H9 (cell line): ENCODE measurements around the gene SLC39A1. TPM values are rescaled to one million over a fixed set of nuclear protein-coding genes. Genes with fewer than 3 reads are reported as not detected.

ENCODE experiments used
- DNase-seq: peaks from one replicate; pipeline ENCODE4 v3.0.0-alpha.2; 2017
- H2AFZ ChIP-seq: one replicate; pipeline ENCODE4 v1.6.1; 2013; ENCODE audit warnings: mild to moderate bottlenecking, low read length, control low read depth, moderate library complexity
- H2AK5ac ChIP-seq: 2 replicates; pipeline ENCODE4 v1.6.1; 2013; ENCODE audit warnings: low read length, control low read depth, mixed read lengths; ENCODE audit not compliant: insufficient read length
- H2BK120ac ChIP-seq: one replicate; pipeline ENCODE4 v1.6.1; 2013; ENCODE audit warnings: low read depth, mild to moderate bottlenecking, low read length, control low read depth, inconsistent platforms; ENCODE audit not compliant: poor library complexity, severe bottlenecking
- H2BK12ac ChIP-seq: 2 replicates; pipeline ENCODE4 v1.6.1; 2013; ENCODE audit warnings: low read length, control low read depth, mixed read lengths, low read depth; ENCODE audit not compliant: insufficient read length
- H2BK15ac ChIP-seq: 2 replicates; pipeline ENCODE4 v1.6.1; 2013; ENCODE audit warnings: low read depth, low read length, control low read depth
- H2BK20ac ChIP-seq: one replicate; pipeline ENCODE4 v1.6.1; 2013; ENCODE audit warnings: low read depth, mild to moderate bottlenecking, low read length, control low read depth, inconsistent platforms; ENCODE audit not compliant: poor library complexity, severe bottlenecking
- H2BK5ac ChIP-seq: 2 replicates; pipeline ENCODE4 v1.6.1; 2013; ENCODE audit warnings: low read length, control low read depth, mixed read lengths; ENCODE audit not compliant: insufficient read length
- H3K14ac ChIP-seq: 2 replicates; pipeline ENCODE4 v1.6.1; 2013; ENCODE audit warnings: low read length, control low read depth; ENCODE audit not compliant: insufficient read depth
- H3K18ac ChIP-seq: 2 replicates; pipeline ENCODE4 v1.6.1; 2013; ENCODE audit warnings: low read depth, mild to moderate bottlenecking, mixed read lengths, low read length, control low read depth; ENCODE audit not compliant: insufficient read length
- H3K23ac ChIP-seq: 2 replicates; pipeline ENCODE4 v1.6.1; 2013; ENCODE audit warnings: low read length, control low read depth, mixed read lengths, low read depth; ENCODE audit not compliant: insufficient read length
- H3K23me2 ChIP-seq: 2 replicates; pipeline ENCODE4 v1.6.1; 2013; ENCODE audit warnings: low read depth, mild to moderate bottlenecking, mixed read lengths, low read length, control low read depth; ENCODE audit not compliant: insufficient read length, poor library complexity, severe bottlenecking
- H3K27ac ChIP-seq: 2 replicates; pipeline ENCODE4 v1.5.1; 2013; ENCODE audit warnings: low read length, control low read depth, mixed read lengths, low read depth; ENCODE audit not compliant: insufficient read length
- H3K27me3 ChIP-seq: 2 replicates; pipeline ENCODE4 v1.6.1; 2013; ENCODE audit warnings: low read length, control low read depth, inconsistent platforms; ENCODE audit not compliant: insufficient read depth
- H3K4ac ChIP-seq: 2 replicates; pipeline ENCODE4 v1.6.1; 2013; ENCODE audit warnings: low read depth, mild to moderate bottlenecking, control low read depth, inconsistent platforms, low read length, moderate library complexity
- H3K4me1 ChIP-seq: 2 replicates; pipeline ENCODE4 v1.6.1; 2013; ENCODE audit warnings: low read length, control low read depth, inconsistent platforms; ENCODE audit not compliant: insufficient read depth
- H3K4me2 ChIP-seq: 2 replicates; pipeline ENCODE4 v1.6.1; 2013; ENCODE audit warnings: low read length, control low read depth, mixed read lengths; ENCODE audit not compliant: insufficient read length, insufficient read depth
- H3K56ac ChIP-seq: 2 replicates; pipeline ENCODE4 v1.6.1; 2013; ENCODE audit warnings: low read depth, mild to moderate bottlenecking, mixed read lengths, low read length, control low read depth; ENCODE audit not compliant: insufficient read length
- H3K79me1 ChIP-seq: 2 replicates; pipeline ENCODE4 v1.6.1; 2013; ENCODE audit warnings: low read depth, mild to moderate bottlenecking, moderate library complexity, low read length, control low read depth, inconsistent platforms; ENCODE audit not compliant: insufficient read depth, poor library complexity, severe bottlenecking
- H3K79me2 ChIP-seq: 2 replicates; pipeline ENCODE4 v1.6.1; 2013; ENCODE audit warnings: low read length, control low read depth, inconsistent platforms; ENCODE audit not compliant: insufficient read depth
- H3K9ac ChIP-seq: 2 replicates; pipeline ENCODE4 v1.6.1; 2013; ENCODE audit warnings: low read length, control low read depth, mixed read lengths; ENCODE audit not compliant: insufficient read length; ENCODE audit errors: extremely low read depth
- H3K9me3 ChIP-seq: one replicate; pipeline ENCODE4 v1.6.1; 2013; ENCODE audit warnings: low read depth, low read length, inconsistent platforms; ENCODE audit not compliant: control insufficient read depth
- H3T11ph ChIP-seq: one replicate; pipeline ENCODE4 v1.6.1; 2013; ENCODE audit warnings: mild to moderate bottlenecking, low read length, control low read depth, inconsistent platforms
- H4K20me1 ChIP-seq: one replicate; pipeline ENCODE4 v1.6.1; 2013; ENCODE audit not compliant: control insufficient read depth, insufficient read length, insufficient read depth
- H4K5ac ChIP-seq: 2 replicates; pipeline ENCODE4 v1.6.1; 2013; ENCODE audit warnings: low read depth, mild to moderate bottlenecking, mixed read lengths, low read length, control low read depth; ENCODE audit not compliant: insufficient read length
- H4K8ac ChIP-seq: replicated peaks from 2 replicates; pipeline ENCODE4 v1.6.1; 2013; ENCODE audit warnings: low read length, control low read depth, mixed read lengths, low read depth; ENCODE audit not compliant: insufficient read length
- H4K91ac ChIP-seq: 2 replicates; pipeline ENCODE4 v1.6.1; 2013; ENCODE audit warnings: low read depth, mild to moderate bottlenecking, moderate library complexity, mixed read lengths, low read length, control low read depth; ENCODE audit not compliant: insufficient read length
- H3K27ac Mint-ChIP-seq, 3 experiments: 2 replicates in 2 of 3; 3 replicates in 1 of 3; pipeline ENCODE4 v1.8.0; 2020 to 2021; ENCODE audit warnings: mixed read lengths in 3 of 3, mild to moderate bottlenecking in 1 of 3, moderate library complexity in 1 of 3
- H3K27me3 Mint-ChIP-seq: 2 replicates; pipeline ENCODE4 v1.8.0; 2021; ENCODE audit warnings: low read depth, mild to moderate bottlenecking, moderate library complexity, mixed read lengths
- H3K36me3 Mint-ChIP-seq, 3 experiments: 2 replicates in 2 of 3; 3 replicates in 1 of 3; pipeline ENCODE4 v1.8.0; 2020 to 2021; ENCODE audit warnings: low read depth in 3 of 3, mixed read lengths in 3 of 3; ENCODE audit not compliant: insufficient read depth in 1 of 3
- H3K4me1 Mint-ChIP-seq, 2 experiments: 2 replicates each; pipeline ENCODE4 v1.8.0; 2020; ENCODE audit warnings: mixed read lengths in 2 of 2
- H3K4me3 Mint-ChIP-seq, 2 experiments: 2 replicates in 1 of 2; 3 replicates in 1 of 2; pipeline ENCODE4 v1.8.0; 2020 to 2021; ENCODE audit warnings: mild to moderate bottlenecking in 2 of 2, mixed read lengths in 2 of 2, moderate library complexity in 1 of 2
- H3K9me3 Mint-ChIP-seq, 2 experiments: 2 replicates in 1 of 2; 3 replicates in 1 of 2; pipeline ENCODE4 v1.8.0; 2020; ENCODE audit warnings: mild to moderate bottlenecking in 2 of 2, mixed read lengths in 2 of 2, moderate library complexity in 1 of 2
- WGBS: extraction: QIAGEN DNeasy Blood & Tissue Kit; methylation state at CpG from one replicate; pipeline ENCODE4 v1.1.7; 2013; ENCODE audit warnings: missing lambda C conversion rate, low lambda C conversion rate, mixed read lengths; ENCODE audit not compliant: insufficient read length; ENCODE audit errors: extremely low coverage; 5-methylcytosine and 5-hydroxymethylcytosine counted together
- total RNA-seq: library from RNA; stranded (reverse); gene quantifications from 2 replicates; pipeline ENCODE4 v1.2.1, GENCODE V29; 2021
- TF ChIP-seq, protein P1 (sequence below): fragments of 200-600 bp; sonication (generic); conservative IDR thresholded peaks from 3 replicates; pipeline ENCODE4 v1.8.0; 2021; ENCODE audit warnings: antibody characterized with exemption, mild to moderate bottlenecking

Gene SLC39A1
- total RNA-seq, 1 experiment from 2014 or later = 161 TPM

DNA sequence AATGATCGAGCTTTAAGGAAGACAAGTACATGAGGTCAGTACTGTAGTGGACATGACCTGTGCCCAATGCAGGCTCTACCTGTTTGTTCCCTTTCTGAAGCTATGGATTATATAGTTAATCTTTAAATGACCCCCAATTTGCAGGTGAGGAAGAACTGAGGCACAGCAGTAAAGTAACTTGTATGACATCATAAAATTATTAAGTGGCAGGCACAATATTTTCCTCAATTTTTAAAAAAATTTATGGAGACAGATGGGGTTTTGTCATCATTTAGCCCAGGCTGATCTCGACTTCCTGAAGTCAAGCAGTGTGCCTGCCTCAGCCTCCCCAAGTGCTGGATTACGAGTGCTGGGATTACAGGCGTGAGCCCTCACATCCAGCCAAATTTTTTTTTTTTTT lies 36.9 kb downstream of the SLC39A1 start:
- H2BK12ac ChIP-seq = no peak overlapping the region
- H3K4me3 Mint-ChIP-seq = no peak overlapping the region
- H3K4ac ChIP-seq = no peak overlapping the region
- H4K8ac ChIP-seq = no peak overlapping the region
- WGBS = no CpG with 5 or more reads among the region's 4 CpGs
- no peak overlapping the region for H3K18ac ChIP-seq
- no peak overlapping the region for H3K56ac ChIP-seq
- no peaks in the 10 kb centered on the region for H3K9me3 ChIP-seq
- no peak overlapping the region for H3K23ac ChIP-seq
- H3K36me3 Mint-ChIP-seq = peaks cover 2 to 12% (median 12%) of the 10 kb centered on the region in 3 experiments; a peak in 6 of 7 replicates
- H3K14ac ChIP-seq = no peak overlapping the region
- no peaks in the 10 kb centered on the region for H3K79me1 ChIP-seq
- DNase-seq = no peak
- TF ChIP-seq, protein P1, sequence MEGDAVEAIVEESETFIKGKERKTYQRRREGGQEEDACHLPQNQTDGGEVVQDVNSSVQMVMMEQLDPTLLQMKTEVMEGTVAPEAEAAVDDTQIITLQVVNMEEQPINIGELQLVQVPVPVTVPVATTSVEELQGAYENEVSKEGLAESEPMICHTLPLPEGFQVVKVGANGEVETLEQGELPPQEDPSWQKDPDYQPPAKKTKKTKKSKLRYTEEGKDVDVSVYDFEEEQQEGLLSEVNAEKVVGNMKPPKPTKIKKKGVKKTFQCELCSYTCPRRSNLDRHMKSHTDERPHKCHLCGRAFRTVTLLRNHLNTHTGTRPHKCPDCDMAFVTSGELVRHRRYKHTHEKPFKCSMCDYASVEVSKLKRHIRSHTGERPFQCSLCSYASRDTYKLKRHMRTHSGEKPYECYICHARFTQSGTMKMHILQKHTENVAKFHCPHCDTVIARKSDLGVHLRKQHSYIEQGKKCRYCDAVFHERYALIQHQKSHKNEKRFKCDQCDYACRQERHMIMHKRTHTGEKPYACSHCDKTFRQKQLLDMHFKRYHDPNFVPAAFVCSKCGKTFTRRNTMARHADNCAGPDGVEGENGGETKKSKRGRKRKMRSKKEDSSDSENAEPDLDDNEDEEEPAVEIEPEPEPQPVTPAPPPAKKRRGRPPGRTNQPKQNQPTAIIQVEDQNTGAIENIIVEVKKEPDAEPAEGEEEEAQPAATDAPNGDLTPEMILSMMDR = no peak
- no peak overlapping the region for H2BK15ac ChIP-seq
- H4K20me1 ChIP-seq = peaks cover 4% of the 10 kb centered on the region
- H3K9me3 Mint-ChIP-seq = no peaks in the 10 kb centered on the region
- H3K27me3 Mint-ChIP-seq = no peaks in the 10 kb centered on the region
- H3K79me2 ChIP-seq = peaks cover 6% of the 10 kb centered on the region; the same call in 1 of the 2 replicates
- H3K27me3 ChIP-seq = no peaks in the 10 kb centered on the region
- no peak overlapping the region for H3K27ac ChIP-seq
- peaks cover 14% of the 10 kb centered on the region for H3K23me2 ChIP-seq
- H3K4me1 Mint-ChIP-seq = peaks cover 4 to 7% of the 10 kb centered on the region in 2 experiments
- no peak overlapping the region for H2BK20ac ChIP-seq
- no peak overlapping the region for H3K9ac ChIP-seq
- no peak overlapping the region for H2BK5ac ChIP-seq
- no peak overlapping the region for H3K27ac Mint-ChIP-seq
- no peak overlapping the region for H3K4me2 ChIP-seq
- H2AFZ ChIP-seq = no peak overlapping the region
- H3K4me1 ChIP-seq = no peaks in the 10 kb centered on the region
- no peak overlapping the region for H3T11ph ChIP-seq
- H2BK120ac ChIP-seq = no peak overlapping the region
- H4K5ac ChIP-seq = no peak overlapping the region
- H4K91ac ChIP-seq = no peak overlapping the region
- no peak overlapping the region for H2AK5ac ChIP-seq
